Endothelial cell of umbilical vein (primary cell): ENCODE results near the gene WDR4. TPM values are rescaled to one million over a fixed set of nuclear protein-coding genes. Genes with fewer than 3 reads are reported as not detected.
"Not testable (repeated sequence)": the region's sequence is repeated elsewhere in the genome, so short reads cannot be mapped to it uniquely, and the experiment has no call there.

ENCODE experiments used
- BruUV-seq: library from RNA; stranded (reverse); fragments of 400-500 nt; replicated peaks from 2 replicates; lab custom pipeline; 2021; lab: Mats Ljungman, UMichigan
- CTCF ChIA-PET: fragments of 300-600, 350-600 bp; sonication (Branson Sonifier 250); formaldehyde crosslinking; loops from one replicate; lab custom pipeline; 2021; ENCODE audit warnings: antibody characterized with exemption, inconsistent platforms; lab: Charles Lee
- POLR2A ChIA-PET: fragments of 300-600, 350-600 bp; sonication (Branson Sonifier 250); formaldehyde crosslinking; loops from one replicate; lab custom pipeline; 2021; ENCODE audit warnings: antibody characterized with exemption, inconsistent platforms; lab: Charles Lee
- DNase-seq: peaks from one replicate; pipeline ENCODE4 v3.0.0-alpha.2; 2011; ENCODE audit warnings: low read depth, low spot score
- FAIRE-seq: peaks from 2 replicates; lab custom pipeline; 2011; peaks lifted over from hg19 to GRCh38; lab: Jason Lieb, UNC
- H2AFZ ChIP-seq: 2 replicates; pipeline ENCODE4 v1.6.0; 2012; ENCODE audit warnings: low read depth, low read length, control low read depth, inconsistent platforms
- H3K27ac ChIP-seq: 2 replicates; pipeline ENCODE4 v1.5.1; 2011; ENCODE audit warnings: low read depth, mild to moderate bottlenecking, control low read depth, low read length, moderate library complexity; ENCODE audit not compliant: insufficient read depth
- H3K27me3 ChIP-seq, 2 experiments: 2 replicates each; pipeline versions ENCODE4 v1.6.0 to v1.6.1; 2011; ENCODE audit warnings: low read length in 2 of 2, mixed read lengths in 1 of 2; ENCODE audit not compliant: control insufficient read depth in 2 of 2, insufficient read depth in 2 of 2
- H3K36me3 ChIP-seq, 2 experiments: 2 replicates in 1 of 2; 3 replicates in 1 of 2; pipeline ENCODE4 v1.5.1; 2011; ENCODE audit warnings: low read length in 2 of 2, mild to moderate bottlenecking in 1 of 2, moderate library complexity in 1 of 2; ENCODE audit not compliant: control insufficient read depth in 2 of 2, insufficient read depth in 2 of 2; ENCODE audit errors: extremely low read depth in 1 of 2
- H3K4me1 ChIP-seq: 3 replicates; pipeline ENCODE4 v1.5.1; 2011; ENCODE audit warnings: mild to moderate bottlenecking, low read length; ENCODE audit not compliant: control insufficient read depth, insufficient read depth; ENCODE audit errors: extremely low read depth
- H3K4me2 ChIP-seq: 2 replicates; pipeline ENCODE4 v1.6.1; 2011; ENCODE audit warnings: low read length, control low read depth, mixed read lengths; ENCODE audit not compliant: insufficient read depth
- H3K4me3 ChIP-seq, 3 experiments: fragments of 200-600 bp in 1 of 3; sonication (generic), shearing (Covaris generic) in 1 of 3; replicated peaks in 1 of 3; 2 replicates each; pipeline ENCODE4 v1.5.1; 2011 to 2016; ENCODE audit warnings: control low read depth in 3 of 3, low read length in 3 of 3, mild to moderate bottlenecking in 2 of 3, inconsistent platforms in 1 of 3, low read depth in 1 of 3, moderate library complexity in 1 of 3; ENCODE audit not compliant: insufficient read depth in 1 of 3
- H3K79me2 ChIP-seq: 2 replicates; pipeline ENCODE4 v1.6.0; 2012; ENCODE audit warnings: low read length, inconsistent platforms; ENCODE audit not compliant: control insufficient read depth, insufficient read depth
- H3K9ac ChIP-seq: replicated peaks from 2 replicates; pipeline ENCODE3; 2011; ENCODE audit warnings: low read length, control low read depth; ENCODE audit not compliant: insufficient read depth; ENCODE audit errors: extremely low read depth
- H3K9me1 ChIP-seq: replicated peaks from 3 replicates; pipeline ENCODE4 v1.6.0; 2011; ENCODE audit warnings: mild to moderate bottlenecking, low read length; ENCODE audit not compliant: control insufficient read depth, insufficient read depth; ENCODE audit errors: extremely low read depth
- H3K9me3 ChIP-seq: replicated peaks from 2 replicates; pipeline ENCODE4 v1.5.1; 2012; ENCODE audit warnings: low read length, inconsistent platforms; ENCODE audit not compliant: control insufficient read depth, insufficient read depth
- H4K20me1 ChIP-seq: replicated peaks from 2 replicates; pipeline ENCODE3; 2011; ENCODE audit warnings: mild to moderate bottlenecking, low read length; ENCODE audit not compliant: control insufficient read depth, insufficient read depth; ENCODE audit errors: extremely low read depth
- CTCF ChIP-seq, 2 donors: IDR thresholded peaks; 1 replicate in 1 of 2; 2 replicates in 1 of 2; pipeline ENCODE4 v1.5.1; 2011; ENCODE audit warnings: low read length in 2 of 2, mild to moderate bottlenecking in 2 of 2, moderate library complexity in 2 of 2, control low read depth in 1 of 2, inconsistent platforms in 1 of 2, low read depth in 1 of 2; ENCODE audit not compliant: insufficient read depth in 1 of 2; ENCODE audit errors: extremely low read depth in 1 of 2
- EZH2 ChIP-seq: IDR thresholded peaks from 2 replicates; pipeline ENCODE4 v1.6.1; 2012; ENCODE audit warnings: borderline replicate concordance, low read depth, mild to moderate bottlenecking, moderate library complexity, low read length, inconsistent platforms; ENCODE audit not compliant: severe bottlenecking
- FOS ChIP-seq: IDR thresholded peaks from 2 replicates; pipeline ENCODE4 v1.6.1; 2011; ENCODE audit warnings: mild to moderate bottlenecking, low read length, moderate library complexity, borderline replicate concordance; ENCODE audit not compliant: insufficient read depth
- GATA2 ChIP-seq: IDR thresholded peaks from 2 replicates; pipeline ENCODE4 v1.7.0; 2011; ENCODE audit warnings: low read depth, mild to moderate bottlenecking, moderate library complexity, mixed read lengths, low read length; ENCODE audit not compliant: insufficient read length, insufficient read depth
- JUN ChIP-seq: IDR thresholded peaks from 2 replicates; pipeline ENCODE4 v1.6.1; 2011; ENCODE audit warnings: borderline replicate concordance, low read depth; ENCODE audit not compliant: insufficient read length, insufficient read depth
- MAX ChIP-seq: IDR thresholded peaks from 2 replicates; pipeline ENCODE4 v1.6.1; 2011; ENCODE audit not compliant: insufficient read depth, insufficient read length
- MYC ChIP-seq: IDR thresholded peaks from one replicate; pipeline ENCODE4 v1.6.1; 2011; ENCODE audit warnings: mild to moderate bottlenecking, low read depth, low read length
- POLR2A ChIP-seq: IDR thresholded peaks from 2 replicates; pipeline ENCODE4 v1.6.1; 2012; ENCODE audit warnings: low read depth, mild to moderate bottlenecking, control low read depth, low read length
- POLR2AphosphoS5 ChIP-seq: IDR thresholded peaks from 2 replicates; pipeline ENCODE4 v1.6.1; 2012; ENCODE audit warnings: low read depth, mild to moderate bottlenecking, control low read depth, low read length, moderate library complexity; ENCODE audit not compliant: insufficient read depth
- dilution Hi-C: fragments of 300-500 bp; cut with MboI; formaldehyde crosslinking; loops from one replicate; pipeline ENCODE4 v1.15.0; 2019; ENCODE audit warnings: low sequenced_read_pairs; ENCODE audit not compliant: extremely low pct_ligation_motif_present
- intact Hi-C: fragments of 100-400 bp; cut with micrococcal nuclease; formaldehyde crosslinking; loops from one replicate; pipeline ENCODE4 v1.10.0; 2022
- polyA plus RNA-seq, 4 experiments: library from polyadenylated mRNA; depleted of rRNA in 3 of 4; stranded (reverse) in 3 of 4; unstranded in 1 of 4; fragments of >200 nt; gene quantifications; 2 replicates each; pipeline versions ENCODE4 v1.2.1 to v1.2.3, GENCODE V29; 2011 to 2012; ENCODE audit warnings: missing spikeins in 1 of 4
- total RNA-seq: library from RNA; stranded (reverse); gene quantifications from 2 replicates; pipeline ENCODE4 v1.2.3, GENCODE V29; 2021

WDR4 gene
- total and polyA plus RNA-seq, 2 donors (not counting 3 experiments of a cell fraction or from before 2014, with no cell fraction given) = 24.5 to 40.0 TPM

- FAIRE-seq, POLR2A ChIA-PET, H4K20me1 ChIP-seq, H2AFZ ChIP-seq, H3K9me1 ChIP-seq, H3K4me1 ChIP-seq, H3K4me3 ChIP-seq, DNase-seq, BruUV-seq, H3K27ac ChIP-seq, H3K9me3 ChIP-seq, H3K36me3 ChIP-seq, H3K79me2 ChIP-seq, H3K4me2 ChIP-seq, dilution Hi-C loops, H3K9ac ChIP-seq, H3K27me3 ChIP-seq: not testable (repeated sequence)
- intact Hi-C loops = loop anchor here (10.0 kb wide), 1 partner anchor 88 kb away; no protein-coding TSS in a partner anchor
- CTCF ChIA-PET = interaction anchor here (1.7 kb wide), 1 partner anchor 219 kb away, joined by 13 read pairs; no protein-coding TSS in a partner anchor
Observed at GRCh38 chr21:42812528-42813241, 66.7 kb downstream of the WDR4 start.

DNA sequence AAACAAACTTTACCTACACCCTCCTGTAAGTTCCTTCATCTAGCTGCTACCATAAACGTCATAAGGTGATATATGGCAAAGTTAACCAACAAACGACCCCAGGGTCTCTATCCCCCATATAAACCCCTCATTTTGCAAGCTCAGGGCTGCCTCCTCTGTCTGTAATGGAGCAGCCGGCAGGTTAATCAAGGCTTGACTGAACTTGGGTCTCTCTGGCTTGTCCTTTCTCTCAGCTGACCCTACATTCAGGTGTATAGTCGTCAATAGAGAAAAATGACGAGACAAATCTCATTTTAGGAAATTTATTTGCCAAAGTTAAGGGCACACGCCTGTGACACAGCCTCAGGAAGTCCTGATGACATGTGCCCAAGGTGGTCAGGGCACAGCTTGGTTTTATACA lies 67.4 kb downstream of the WDR4 start:
- Histone ChIP-seq H3K79me2 (no peaks in the 10 kb centered on the region), H3K36me3 (no peaks in the 10 kb centered on the region), H3K9ac (no peak overlapping the region), H3K4me1 (no peaks in the 10 kb centered on the region), H3K27me3 (peaks cover 2 to 3% of the 10 kb centered on the region in 2 experiments), H3K9me1 (no peaks in the 10 kb centered on the region), H3K4me2 (no peak overlapping the region), H2AFZ (no peak overlapping the region), H3K9me3 (no peaks in the 10 kb centered on the region), H3K27ac (no peak overlapping the region), H4K20me1 (no peaks in the 10 kb centered on the region), H3K4me3 (no peak overlapping the region)
- TF ChIP-seq EZH2 (no peak), POLR2A (no peak), GATA2 (no peak), CTCF (IDR thresholded peaks at IDR 0.05; ENCODE audit: extremely low read depth in 1 of 2, insufficient read depth in 1 of 2, low read depth in 1 of 2, low read length in 2 of 2) (no peak), POLR2AphosphoS5 (no peak), JUN (no peak), MYC (no peak), FOS (no peak), MAX (no peak)
- ChIA-PET POLR2A (no interaction called here), CTCF (no interaction called here)
- dilution Hi-C loops (no loop called here), intact Hi-C loops (loop anchor here (10.0 kb wide), 1 partner anchor 87 kb away; no protein-coding TSS in a partner anchor)
- BruUV-seq = no TSS peak
- DNase-seq (no peak), FAIRE-seq (no peak)
